Mesenchymal stem cell (in vitro differentiated cells and primary cell): ENCODE results near the gene TMEM205.
A peak's percentile ranks its signal among the peaks of the same experiment; 100 is the strongest.

Experiments
- DNase-seq: peaks from one replicate; pipeline ENCODE4 v3.0.0-alpha.2; 2013
- H2AFZ ChIP-seq: one replicate; pipeline ENCODE4 v1.6.1; 2013; ENCODE audit warnings: low read depth, mild to moderate bottlenecking, control low read depth, inconsistent platforms, low read length, moderate library complexity
- H2AK5ac ChIP-seq: 2 replicates; pipeline ENCODE4 v1.6.1; 2013; ENCODE audit warnings: low read length, moderate library complexity, mild to moderate bottlenecking, inconsistent platforms; ENCODE audit not compliant: severe bottlenecking
- H2BK120ac ChIP-seq: one replicate; pipeline ENCODE4 v1.6.1; 2013; ENCODE audit warnings: low read depth, mild to moderate bottlenecking, inconsistent platforms, low read length, moderate library complexity
- H2BK12ac ChIP-seq, 2 experiments: one replicate each; pipeline ENCODE4 v1.6.1; 2013; ENCODE audit warnings: inconsistent platforms in 2 of 2, low read length in 2 of 2, mild to moderate bottlenecking in 2 of 2, moderate library complexity in 2 of 2, control low read depth in 1 of 2
- H2BK15ac ChIP-seq: one replicate; pipeline ENCODE4 v1.6.1; 2013; ENCODE audit warnings: mild to moderate bottlenecking, low read depth, inconsistent platforms; ENCODE audit not compliant: poor library complexity, severe bottlenecking
- H2BK5ac ChIP-seq: 2 replicates; pipeline ENCODE4 v1.6.1; 2013; ENCODE audit warnings: low read depth, mild to moderate bottlenecking, low read length, control low read depth, inconsistent platforms; ENCODE audit not compliant: poor library complexity, severe bottlenecking
- H3K14ac ChIP-seq, 2 experiments: one replicate each; pipeline ENCODE4 v1.6.1; 2013; ENCODE audit warnings: inconsistent platforms in 2 of 2, low read length in 2 of 2, control low read depth in 1 of 2, mild to moderate bottlenecking in 1 of 2, moderate library complexity in 1 of 2
- H3K18ac ChIP-seq, 2 experiments: one replicate each; pipeline ENCODE4 v1.6.1; 2013; ENCODE audit warnings: inconsistent platforms in 2 of 2, low read length in 2 of 2, control low read depth in 1 of 2, low read depth in 1 of 2, mild to moderate bottlenecking in 1 of 2
- H3K23ac ChIP-seq, 2 experiments: one replicate each; pipeline ENCODE4 v1.6.1; 2013; ENCODE audit warnings: inconsistent platforms in 2 of 2, low read length in 2 of 2, mild to moderate bottlenecking in 2 of 2, moderate library complexity in 2 of 2, control low read depth in 1 of 2
- H3K27ac ChIP-seq: 2 replicates; pipeline ENCODE4 v1.5.1; 2013; ENCODE audit warnings: mild to moderate bottlenecking, moderate library complexity, low read length, control low read depth, inconsistent platforms; ENCODE audit not compliant: poor library complexity, severe bottlenecking
- H3K27me3 ChIP-seq, 2 experiments: 2 replicates each; pipeline versions ENCODE4 v1.6.1 to v1.7.0; 2013; ENCODE audit warnings: low read length in 2 of 2, mild to moderate bottlenecking in 2 of 2, moderate library complexity in 2 of 2, control low read depth in 1 of 2, inconsistent platforms in 1 of 2; ENCODE audit not compliant: control insufficient read depth in 1 of 2, insufficient read depth in 1 of 2
- H3K36me3 ChIP-seq, 2 experiments: 2 replicates each; pipeline versions ENCODE4 v1.6.1 to v1.7.0; 2013; ENCODE audit warnings: low read length in 2 of 2, control low read depth in 1 of 2, inconsistent platforms in 1 of 2, low read depth in 1 of 2, mild to moderate bottlenecking in 1 of 2; ENCODE audit not compliant: insufficient read depth in 2 of 2, control insufficient read depth in 1 of 2
- H3K4ac ChIP-seq, 2 experiments: one replicate each; pipeline ENCODE4 v1.6.1; 2013; ENCODE audit warnings: inconsistent platforms in 2 of 2, low read length in 2 of 2, mild to moderate bottlenecking in 2 of 2, moderate library complexity in 2 of 2, control low read depth in 1 of 2, low read depth in 1 of 2
- H3K4me1 ChIP-seq: 2 replicates; pipeline ENCODE4 v1.6.1; 2013; ENCODE audit warnings: low read depth, low read length, control low read depth; ENCODE audit not compliant: control insufficient read depth, insufficient read depth
- H3K4me2 ChIP-seq: 2 replicates; pipeline ENCODE4 v1.6.1; 2013; ENCODE audit warnings: low read length, mild to moderate bottlenecking, inconsistent platforms; ENCODE audit not compliant: poor library complexity, severe bottlenecking
- H3K4me3 ChIP-seq, 2 experiments: 2 replicates each; pipeline versions ENCODE4 v1.5.1 to v1.7.0; 2013; ENCODE audit warnings: low read length in 2 of 2, mild to moderate bottlenecking in 2 of 2, control low read depth in 1 of 2, low read depth in 1 of 2; ENCODE audit not compliant: insufficient read depth in 1 of 2
- H3K79me1 ChIP-seq: replicated peaks from 2 replicates; pipeline ENCODE4 v1.6.1; 2013; ENCODE audit warnings: mild to moderate bottlenecking, control low read depth, low read length, inconsistent platforms; ENCODE audit not compliant: poor library complexity, severe bottlenecking
- H3K9ac ChIP-seq: 2 replicates; pipeline ENCODE4 v1.7.0; 2013; ENCODE audit warnings: mild to moderate bottlenecking, low read length, moderate library complexity
- H3K9me3 ChIP-seq: 2 replicates; pipeline ENCODE4 v1.7.0; 2013; ENCODE audit warnings: mild to moderate bottlenecking, low read length; ENCODE audit not compliant: control insufficient read depth
- H4K8ac ChIP-seq: one replicate; pipeline ENCODE4 v1.6.1; 2013; ENCODE audit warnings: inconsistent platforms, mild to moderate bottlenecking, low read length, moderate library complexity
- H4K91ac ChIP-seq: one replicate; pipeline ENCODE4 v1.6.1; 2013; ENCODE audit warnings: mild to moderate bottlenecking, low read length, inconsistent platforms
- WGBS: methylation state at CpG from one replicate; pipeline ENCODE4 v1.1.7; 2013; ENCODE audit warnings: mixed read lengths; 5-methylcytosine and 5-hydroxymethylcytosine counted together

The TMEM205 gene

GRCh38 chr19:11373166-11373884, 27.3 kb upstream of the TMEM205 start:
- peaks cover 0 to 3% of the 10 kb centered on the region in 2 experiments for H3K36me3 ChIP-seq
- peaks cover 23% of the 10 kb centered on the region for H3K4me1 ChIP-seq
- H3K27me3 ChIP-seq: no peaks in the 10 kb centered on the region
- no peak overlapping the region for H3K18ac ChIP-seq
- H3K79me1 ChIP-seq: peaks cover 7% of the 10 kb centered on the region
- no peak overlapping the region for H3K4me2 ChIP-seq
- peak; percentile 32 for DNase-seq
- H3K23ac ChIP-seq: no peak overlapping the region
- H3K14ac ChIP-seq: peak overlapping the region in 1 of 2 experiments; percentile 2
- no peak overlapping the region for H3K9ac ChIP-seq
- no peak overlapping the region for H4K8ac ChIP-seq
- no peak overlapping the region for H2BK15ac ChIP-seq
- H4K91ac ChIP-seq: no peak overlapping the region
- no peak overlapping the region for H3K4ac ChIP-seq
- H2AK5ac ChIP-seq: no peak overlapping the region
- H3K27ac ChIP-seq: no peak overlapping the region
- peak overlapping the region in 1 of 2 experiments; percentile 79 for H3K4me3 ChIP-seq
- H3K9me3 ChIP-seq: no peaks in the 10 kb centered on the region
- no peak overlapping the region for H2BK5ac ChIP-seq
- WGBS: 59% methylated on average over 9 of the region's 10 CpGs
- H2BK12ac ChIP-seq: peak overlapping the region in 1 of 2 experiments; percentile 71
- no peak overlapping the region for H2BK120ac ChIP-seq
- H2AFZ ChIP-seq: no peak overlapping the region

GRCh38 chr19:11370744-11371143, 24.7 kb upstream of the TMEM205 start:
- Histone ChIP-seq H3K79me1 (peaks cover 5% of the 10 kb centered on the region), H2AFZ (no peak overlapping the region), H2BK15ac (no peak overlapping the region), H4K8ac (no peak overlapping the region), H3K27me3 (no peaks in the 10 kb centered on the region), H3K4me1 (peaks cover 9% of the 10 kb centered on the region), H3K27ac (no peak overlapping the region), H3K18ac (no peak overlapping the region), H3K23ac (no peak overlapping the region), H2BK120ac (no peak overlapping the region), H3K9ac (no peak overlapping the region), H3K36me3 (peaks cover 6 to 8% of the 10 kb centered on the region in 2 experiments), H2AK5ac (no peak overlapping the region), H2BK12ac (no peak overlapping the region), H4K91ac (no peak overlapping the region), H3K4ac (no peak overlapping the region), H3K14ac (no peak overlapping the region), H3K9me3 (no peaks in the 10 kb centered on the region), H3K4me3 (no peak overlapping the region), H2BK5ac (no peak overlapping the region), H3K4me2 (no peak overlapping the region)
- WGBS: 83% methylated on average over 2 of the region's 2 CpGs
- DNase-seq: no peak

- Histone ChIP-seq H4K91ac (no peak overlapping the region), H3K36me3 (peaks cover 30 to 32% of the 10 kb centered on the region in 2 experiments), H3K4me1 (peaks cover 2% of the 10 kb centered on the region), H2AK5ac (no peak overlapping the region), H2AFZ (no peak overlapping the region), H3K9ac (no peak overlapping the region), H3K27ac (no peak overlapping the region), H3K4me2 (no peak overlapping the region), H3K14ac (no peak overlapping the region), H3K9me3 (no peaks in the 10 kb centered on the region), H2BK120ac (no peak overlapping the region), H4K8ac (no peak overlapping the region), H3K4me3 (no peak overlapping the region), H2BK12ac (no peak overlapping the region), H3K4ac (no peak overlapping the region), H3K27me3 (no peaks in the 10 kb centered on the region), H3K23ac (no peak overlapping the region), H2BK15ac (no peak overlapping the region), H3K79me1 (no peaks in the 10 kb centered on the region), H3K18ac (no peak overlapping the region), H2BK5ac (no peak overlapping the region)
- no peak for DNase-seq
- 90% methylated on average over 2 of the region's 2 CpGs for WGBS
Measured at GRCh38 chr19:11367528-11367927, 21.5 kb upstream of the TMEM205 start.

GRCh38 chr19:11365557-11366117, 19.6 kb upstream of the TMEM205 start:
- peaks cover 0 to 17% of the 10 kb centered on the region in 2 experiments for H3K27me3 ChIP-seq
- H3K4me1 ChIP-seq: peaks cover 9% of the 10 kb centered on the region

More at GRCh38 chr19:11365557-11366117, 19.6 kb upstream of the TMEM205 start:
- Histone ChIP-seq H4K91ac (no peak overlapping the region), H4K8ac (no peak overlapping the region), H3K36me3 (peaks cover 49 to 51% of the 10 kb centered on the region in 2 experiments), H3K9ac (no peak overlapping the region), H2BK15ac (no peak overlapping the region), H2BK5ac (no peak overlapping the region), H3K4me3 (no peak overlapping the region), H3K9me3 (no peaks in the 10 kb centered on the region), H3K18ac (no peak overlapping the region), H3K23ac (no peak overlapping the region), H3K14ac (no peak overlapping the region), H2BK120ac (no peak overlapping the region), H3K79me1 (no peaks in the 10 kb centered on the region), H3K4me2 (no peak overlapping the region), H2AFZ (no peak overlapping the region), H2AK5ac (no peak overlapping the region), H3K27ac (no peak overlapping the region), H3K4ac (no peak overlapping the region), H2BK12ac (no peak overlapping the region)
- no peak for DNase-seq
- 87% methylated on average over 7 of the region's 7 CpGs for WGBS
